Measurements from ENCODE around the gene OGFR.

The OGFR gene

GRCh38 chr20:62823688-62824475 lies 19.2 kb downstream of the OGFR start:
- in situ Hi-C loops (cut with MboI; ENCODE audit: low sequenced_read_pairs) = no loop called here

DNA sequence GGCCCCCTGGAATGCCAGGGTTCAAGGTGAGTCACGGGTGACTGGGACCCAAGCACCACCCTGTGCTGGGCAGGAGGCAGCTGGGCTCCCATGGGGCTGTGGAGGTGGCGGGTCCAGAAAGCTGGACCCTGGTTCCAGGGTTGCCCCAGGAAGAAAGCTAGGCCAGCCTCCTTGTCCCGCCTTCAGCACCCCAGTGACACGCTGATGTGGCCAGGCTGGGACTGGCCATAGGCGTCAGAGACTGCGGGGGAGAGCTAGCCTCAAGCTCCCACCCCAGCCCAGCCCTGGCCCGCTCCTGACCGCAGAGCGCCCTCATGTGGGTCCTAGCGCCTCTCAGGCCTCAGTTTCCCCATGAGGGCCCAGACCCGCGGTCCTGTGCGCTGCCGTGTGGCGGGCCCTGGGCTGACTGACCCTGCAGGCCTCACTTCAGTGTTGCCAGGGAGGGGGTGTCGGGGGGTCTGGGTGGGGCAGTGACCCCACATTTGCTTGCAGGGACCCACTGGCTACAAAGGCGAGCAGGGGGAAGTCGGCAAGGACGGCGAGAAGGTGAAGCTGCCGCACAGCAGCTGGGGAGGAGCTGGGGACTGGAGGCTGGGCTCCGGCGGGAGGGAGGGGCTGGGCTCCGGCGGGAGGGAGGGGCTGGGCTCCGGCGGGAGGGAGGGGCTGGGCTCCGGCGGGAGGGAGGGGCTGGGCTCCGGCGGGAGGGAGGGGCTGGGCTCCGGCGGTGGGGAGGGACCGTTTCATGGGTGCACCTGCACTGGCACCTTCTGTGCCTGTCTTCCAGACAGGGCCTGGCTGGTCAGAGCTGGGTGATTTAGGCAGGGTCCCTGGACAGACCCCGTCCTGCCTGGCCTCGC lies 20.1 kb downstream of the OGFR start:
- in situ Hi-C loops (cut with MboI; ENCODE audit: low sequenced_read_pairs) = no loop called here

- in situ Hi-C loops (cut with MboI; ENCODE audit: low sequenced_read_pairs) = no loop called here
Observed at GRCh38 chr20:62825333-62825985, 20.8 kb downstream of the OGFR start.

DNA sequence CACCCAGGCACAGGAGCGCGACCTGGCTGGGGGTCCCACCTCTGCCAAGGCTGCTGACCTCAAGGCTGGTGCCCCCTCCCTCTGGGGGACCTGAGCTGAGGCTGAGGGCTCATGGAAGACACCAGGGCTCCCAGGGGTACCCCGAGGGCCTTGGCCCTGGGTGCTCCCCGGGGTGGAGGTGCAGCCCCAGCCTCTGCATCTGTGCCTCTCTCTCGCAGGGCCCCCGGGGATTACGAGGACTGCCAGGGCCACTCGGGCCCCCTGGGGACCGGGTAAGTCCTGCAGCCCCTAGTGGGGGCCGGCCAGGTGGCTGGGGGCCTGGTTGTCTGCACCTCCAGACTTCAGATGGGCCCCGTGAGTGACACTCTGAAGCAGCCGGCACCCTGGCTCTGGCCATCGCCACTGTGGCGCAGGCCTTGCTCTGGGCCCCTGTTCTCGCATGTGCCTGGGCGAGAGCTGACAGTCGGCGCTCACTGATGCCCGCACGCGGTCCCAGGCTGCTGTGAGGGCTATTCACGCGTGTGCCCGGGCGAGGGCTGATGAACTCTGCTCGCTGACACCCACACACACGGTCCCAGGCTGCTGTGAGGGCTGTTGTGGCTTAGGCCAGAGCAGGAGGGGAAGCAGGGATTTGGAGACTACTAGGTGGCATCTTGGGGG lies 21.5 kb downstream of the OGFR start:
- in situ Hi-C loops (cut with MboI; ENCODE audit: low sequenced_read_pairs) = no loop called here

- in situ Hi-C loops (cut with MboI; ENCODE audit: low sequenced_read_pairs) = no loop called here
Observed at GRCh38 chr20:62826646-62827310, 22.1 kb downstream of the OGFR start.

DNA sequence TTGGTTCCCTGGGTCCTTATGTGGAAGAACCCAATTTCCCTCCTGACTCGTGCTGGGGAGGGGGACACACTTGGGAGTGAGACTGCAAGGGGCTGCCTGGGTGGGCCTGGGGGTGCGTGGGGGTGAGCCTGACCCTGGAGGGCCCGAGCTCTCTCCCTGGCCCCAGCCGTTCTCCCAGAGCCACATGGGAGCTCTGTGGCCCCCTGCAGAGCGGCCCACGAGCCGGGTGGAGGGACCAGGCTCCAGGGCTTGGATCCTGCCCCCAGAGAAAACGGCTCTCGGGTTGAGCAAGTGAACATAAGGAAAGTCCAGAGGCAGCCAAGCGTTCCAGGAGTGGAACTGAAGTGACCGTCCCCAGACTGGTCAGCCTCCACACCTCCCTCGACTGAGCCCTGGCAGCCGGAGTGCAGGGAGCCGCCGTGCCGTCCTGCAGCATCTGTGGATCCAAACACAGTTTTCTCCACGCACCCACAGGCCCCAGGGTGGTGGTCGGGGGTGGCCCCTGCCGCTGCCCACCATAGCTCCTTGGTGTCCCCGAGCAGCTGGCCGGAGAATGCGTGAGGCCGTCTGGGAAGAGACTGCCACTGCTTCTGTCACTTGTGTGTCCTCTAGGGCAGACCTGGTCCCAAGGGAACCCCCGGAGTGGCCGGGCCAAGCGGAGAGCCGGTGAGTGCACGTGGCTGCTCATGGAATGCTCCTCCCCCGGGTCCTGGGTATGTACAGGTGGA lies 22.8 kb downstream of the OGFR start:
- in situ Hi-C loops (cut with MboI; ENCODE audit: low sequenced_read_pairs) = no loop called here

- in situ Hi-C loops (cut with MboI; ENCODE audit: low sequenced_read_pairs) = no loop called here
Observed at GRCh38 chr20:62828051-62828450, 23.4 kb downstream of the OGFR start.

- in situ Hi-C loops (cut with MboI; ENCODE audit: low sequenced_read_pairs) = no loop called here
Observed at GRCh38 chr20:62828511-62829230, 24.0 kb downstream of the OGFR start.

- in situ Hi-C loops (cut with MboI; ENCODE audit: low sequenced_read_pairs) = no loop called here
Observed at GRCh38 chr20:62829231-62830230, 24.9 kb downstream of the OGFR start.

- in situ Hi-C loops (cut with MboI; ENCODE audit: low sequenced_read_pairs) = no loop called here
Observed at GRCh38 chr20:62830251-62830650, 25.6 kb downstream of the OGFR start.

DNA sequence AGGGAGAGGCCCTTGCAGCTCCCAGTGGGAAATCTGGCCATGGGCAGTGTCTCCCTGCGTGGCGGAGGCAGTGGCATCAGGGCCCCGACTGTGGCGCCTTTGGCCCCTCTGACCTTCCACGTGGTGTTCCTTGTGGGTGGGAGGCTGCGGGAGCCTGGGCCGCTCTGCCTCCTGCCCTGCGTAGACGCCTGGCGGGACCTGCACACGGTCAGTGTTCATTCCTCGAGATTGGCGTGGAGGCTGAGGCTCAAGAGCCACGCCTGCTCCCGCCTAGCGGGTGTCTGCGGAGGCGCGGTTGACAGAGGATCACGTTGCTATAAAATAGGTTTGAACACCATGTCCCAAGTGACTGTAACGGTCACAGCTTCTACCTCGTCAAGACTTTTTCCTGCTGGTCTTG lies 26.2 kb downstream of the OGFR start:
- in situ Hi-C loops (cut with MboI; ENCODE audit: low sequenced_read_pairs) = no loop called here

DNA sequence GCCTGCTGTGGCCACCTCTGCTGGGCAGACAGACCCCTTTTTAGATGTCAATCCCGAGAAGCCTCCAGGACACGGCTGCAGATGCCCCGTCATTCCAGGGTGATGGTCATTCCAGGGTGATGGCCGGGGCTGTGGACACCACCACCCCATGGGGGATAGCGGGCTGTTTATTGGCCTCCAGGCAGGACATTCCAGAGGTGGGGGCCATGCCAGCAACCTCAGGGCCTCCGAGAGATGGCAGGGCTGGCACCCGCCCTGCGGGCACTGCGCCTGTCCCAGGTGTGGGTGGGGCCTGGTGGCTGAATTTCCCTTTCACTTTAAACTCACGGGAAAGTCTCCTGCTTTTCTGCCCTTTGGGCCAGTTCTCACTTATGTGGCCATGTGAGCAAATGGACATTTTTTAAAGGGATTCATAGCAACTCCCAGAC lies 26.7 kb downstream of the OGFR start:
- in situ Hi-C loops (cut with MboI; ENCODE audit: low sequenced_read_pairs) = no loop called here

DNA sequence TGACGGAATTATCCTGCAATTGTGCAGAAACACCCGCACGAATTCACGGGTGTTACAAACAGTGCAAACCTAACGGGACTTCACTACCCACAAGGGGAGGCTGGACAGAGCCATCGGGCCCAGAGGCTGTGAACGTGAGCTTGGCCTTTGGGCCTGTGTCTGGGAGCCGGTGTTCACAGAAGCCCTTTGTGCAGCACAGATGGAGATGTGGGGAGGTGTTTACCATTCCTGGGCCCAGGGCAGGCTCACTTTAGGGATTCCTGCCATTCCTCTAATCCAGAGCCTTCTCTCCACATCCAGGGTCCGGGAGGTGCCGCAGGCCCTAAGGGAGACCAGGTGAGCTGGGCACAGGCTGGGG lies 27.2 kb downstream of the OGFR start:
- in situ Hi-C loops (cut with MboI; ENCODE audit: low sequenced_read_pairs) = no loop called here

GRCh38 chr20:62832212-62832922 lies 27.7 kb downstream of the OGFR start:
- in situ Hi-C loops (cut with MboI; ENCODE audit: low sequenced_read_pairs) = no loop called here

DNA sequence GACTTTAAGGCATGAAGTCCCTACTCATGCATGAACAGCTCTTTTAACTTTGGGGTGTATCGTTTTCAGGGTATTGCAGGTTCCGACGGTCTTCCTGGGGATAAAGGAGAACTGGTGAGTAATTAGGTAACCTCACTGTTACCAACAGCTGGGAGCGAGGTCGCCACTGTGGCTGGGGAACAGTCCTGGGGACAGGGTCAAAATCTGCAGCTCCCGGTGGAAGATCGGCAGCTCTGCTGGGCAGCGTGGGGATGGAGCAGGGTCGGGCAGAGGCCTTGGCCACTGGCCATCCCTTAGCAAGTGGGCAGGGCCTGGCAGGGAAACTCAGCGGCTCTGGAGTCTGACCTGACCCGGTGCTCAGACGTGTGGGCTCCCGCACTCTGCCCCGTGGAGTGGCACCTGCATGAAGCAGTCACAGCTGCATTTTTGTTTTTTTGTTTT lies 28.3 kb downstream of the OGFR start:
- in situ Hi-C loops (cut with MboI; ENCODE audit: low sequenced_read_pairs) = no loop called here

DNA sequence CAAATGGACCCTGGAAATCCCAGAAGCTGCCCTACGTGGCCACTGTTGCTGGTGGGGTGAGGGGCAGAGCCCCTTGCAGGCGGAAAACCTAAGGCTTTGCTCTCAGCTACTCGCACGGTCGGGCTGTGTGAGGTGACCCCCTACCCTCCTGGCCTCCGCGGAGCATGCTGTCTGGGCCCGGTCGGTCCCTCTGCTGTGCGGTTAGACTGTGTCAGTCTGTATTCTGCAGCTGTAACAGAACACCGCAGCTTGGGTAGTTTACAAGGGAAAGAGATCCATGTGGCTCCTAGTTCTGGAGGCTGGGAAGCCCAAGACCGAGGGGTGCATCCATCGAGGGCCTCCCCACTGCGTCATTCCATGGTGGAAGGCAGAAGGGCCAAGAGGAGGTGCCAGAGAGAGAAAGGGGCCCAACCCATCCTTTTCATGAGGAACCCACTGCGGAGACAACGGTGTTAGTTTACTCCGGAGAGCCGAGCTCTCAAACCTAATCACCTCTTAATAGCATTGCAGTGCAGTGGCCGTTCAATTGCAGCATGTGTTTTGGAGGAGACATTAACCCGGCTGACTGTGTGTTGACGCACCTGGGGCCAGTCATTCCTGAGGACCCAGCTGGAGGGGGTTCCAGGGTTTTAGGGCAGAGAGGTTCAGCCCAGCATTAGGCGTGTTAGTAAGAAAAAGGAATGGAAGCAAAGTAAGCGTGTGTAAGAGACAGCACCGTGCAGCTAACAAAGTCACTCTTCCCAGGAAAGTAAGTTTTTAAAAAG lies 30.5 kb downstream of the OGFR start:
- in situ Hi-C loops (cut with MboI; ENCODE audit: low sequenced_read_pairs) = no loop called here
